Neural progenitor cell (in vitro differentiated cells): ENCODE measurements around the gene TSPAN4. TPM values are rescaled to one million over a fixed set of nuclear protein-coding genes. Genes with fewer than 3 reads are reported as not detected.

Experiments used
- DNase-seq: peaks from one replicate; pipeline ENCODE4 v3.0.0-alpha.2; 2016; ENCODE audit warnings: low spot score
- H2AFZ ChIP-seq: fragments of 200-600 bp; sonication (generic); replicated peaks from 2 replicates; pipeline ENCODE4 v1.6.1; 2016; ENCODE audit warnings: antibody characterized with exemption
- H3F3A ChIP-seq: fragments of 200-600 bp; sonication (generic); 2 replicates; pipeline ENCODE4 v1.6.1; 2016; ENCODE audit warnings: antibody characterized with exemption, low read depth
- H3K27ac ChIP-seq: fragments of 200-600 bp; sonication (generic); 2 replicates; pipeline ENCODE4 v1.5.1; 2016; ENCODE audit warnings: mild to moderate bottlenecking
- H3K27me3 ChIP-seq: fragments of 200-600 bp; sonication (generic); 2 replicates; pipeline ENCODE4 v1.6.1; 2016; ENCODE audit warnings: mild to moderate bottlenecking, moderate library complexity
- H3K36me3 ChIP-seq: fragments of 200-600 bp; sonication (generic); 2 replicates; pipeline ENCODE4 v1.5.1; 2016
- H3K4me1 ChIP-seq: fragments of 200-600 bp; sonication (generic); 2 replicates; pipeline ENCODE4 v1.6.1; 2016; ENCODE audit warnings: mixed run types
- H3K4me2 ChIP-seq: fragments of 200-600 bp; sonication (generic); 2 replicates; pipeline ENCODE4 v1.6.1; 2016
- H3K4me3 ChIP-seq: fragments of 200-600 bp; sonication (generic); 2 replicates; pipeline ENCODE4 v1.5.1; 2016
- H3K79me2 ChIP-seq: fragments of 200-600 bp; sonication (generic); 2 replicates; pipeline ENCODE4 v1.6.1; 2016; ENCODE audit warnings: low read depth
- H3K9ac ChIP-seq: fragments of 200-600 bp; sonication (generic); 2 replicates; pipeline ENCODE4 v1.6.1; 2016
- H3K9me3 ChIP-seq: fragments of 200-600 bp; sonication (generic); 2 replicates; pipeline ENCODE4 v1.5.1; 2016; ENCODE audit warnings: low read depth
- H4K20me1 ChIP-seq: fragments of 200-600 bp; sonication (generic); 2 replicates; pipeline ENCODE4 v1.6.1; 2016; ENCODE audit warnings: low read depth
- H3K27ac Mint-ChIP-seq: 3 replicates; pipeline ENCODE4 v1.8.0; 2021; ENCODE audit warnings: mixed read lengths
- H3K27me3 Mint-ChIP-seq: 2 replicates; pipeline ENCODE4 v1.8.0; 2022; ENCODE audit warnings: low read depth, mild to moderate bottlenecking, inconsistent platforms, moderate library complexity, mixed read lengths; ENCODE audit not compliant: insufficient read depth
- H3K36me3 Mint-ChIP-seq: 3 replicates; pipeline ENCODE4 v1.8.0; 2021; ENCODE audit warnings: mixed read lengths
- H3K4me1 Mint-ChIP-seq: 3 replicates; pipeline ENCODE4 v1.8.0; 2021; ENCODE audit warnings: mixed read lengths
- H3K4me3 Mint-ChIP-seq: 3 replicates; pipeline ENCODE4 v1.8.0; 2021; ENCODE audit warnings: mild to moderate bottlenecking, moderate library complexity, mixed read lengths
- H3K9me3 Mint-ChIP-seq: 3 replicates; pipeline ENCODE4 v1.8.0; 2020; ENCODE audit warnings: mixed read lengths
- EZH2 ChIP-seq: fragments of 200-600 bp; sonication (generic); IDR thresholded peaks from 2 replicates; pipeline ENCODE4 v1.6.1; 2017; ENCODE audit warnings: antibody characterized with exemption, mild to moderate bottlenecking, moderate library complexity
- EZH2phosphoT487 ChIP-seq: fragments of 200-600 bp; sonication (generic); IDR thresholded peaks from 2 replicates; pipeline ENCODE4 v1.6.1; 2017; ENCODE audit warnings: antibody characterized with exemption
- total RNA-seq: library from RNA; depleted of rRNA; stranded (reverse); fragments of >200 nt; gene quantifications from 2 replicates; pipeline ENCODE4 v1.2.3, GENCODE V29; 2015; ENCODE audit warnings: low replicate concordance
- TF ChIP-seq, protein P1 (sequence below): fragments of 200-600 bp; sonication (generic); IDR thresholded peaks from 2 replicates; pipeline ENCODE4 v1.5.1; 2017; ENCODE audit warnings: antibody characterized with exemption, mild to moderate bottlenecking

Gene TSPAN4
- 19.6 and 58.2 TPM in 2 replicates for total RNA-seq

GRCh38 chr11:842370-843002 is at the start of gene TSPAN4, which contains the start of gene POLR2L:
TSPAN4 (plus strand) TSS chr11:842852; CDS start chr11:850305, 7,453 bp downstream.
POLR2L (minus strand) TSS chr11:842529; CDS start chr11:842508, 21 bp downstream.
- H3K4me3 ChIP-seq, result peak within 1 kb of the TSS; percentile 96
- H3K9me3 ChIP-seq, result no peaks in the 10 kb centered on the region
- H3K36me3 ChIP-seq, result no peaks in the 10 kb centered on the region
- peak; percentile 97 for DNase-seq
- peak within 1 kb of the TSS; percentile 90 for H3K4me3 Mint-ChIP-seq
- no peaks in the 10 kb centered on the region for H3K9me3 Mint-ChIP-seq
- H3K4me1 ChIP-seq, result peaks cover 30% of the 10 kb centered on the region
- TF ChIP-seq EZH2phosphoT487 (no peak), EZH2 (no peak)
- TF ChIP-seq, protein P1, sequence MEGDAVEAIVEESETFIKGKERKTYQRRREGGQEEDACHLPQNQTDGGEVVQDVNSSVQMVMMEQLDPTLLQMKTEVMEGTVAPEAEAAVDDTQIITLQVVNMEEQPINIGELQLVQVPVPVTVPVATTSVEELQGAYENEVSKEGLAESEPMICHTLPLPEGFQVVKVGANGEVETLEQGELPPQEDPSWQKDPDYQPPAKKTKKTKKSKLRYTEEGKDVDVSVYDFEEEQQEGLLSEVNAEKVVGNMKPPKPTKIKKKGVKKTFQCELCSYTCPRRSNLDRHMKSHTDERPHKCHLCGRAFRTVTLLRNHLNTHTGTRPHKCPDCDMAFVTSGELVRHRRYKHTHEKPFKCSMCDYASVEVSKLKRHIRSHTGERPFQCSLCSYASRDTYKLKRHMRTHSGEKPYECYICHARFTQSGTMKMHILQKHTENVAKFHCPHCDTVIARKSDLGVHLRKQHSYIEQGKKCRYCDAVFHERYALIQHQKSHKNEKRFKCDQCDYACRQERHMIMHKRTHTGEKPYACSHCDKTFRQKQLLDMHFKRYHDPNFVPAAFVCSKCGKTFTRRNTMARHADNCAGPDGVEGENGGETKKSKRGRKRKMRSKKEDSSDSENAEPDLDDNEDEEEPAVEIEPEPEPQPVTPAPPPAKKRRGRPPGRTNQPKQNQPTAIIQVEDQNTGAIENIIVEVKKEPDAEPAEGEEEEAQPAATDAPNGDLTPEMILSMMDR, result no peak
- peak within 1 kb of the TSS; percentile 100 for H3K9ac ChIP-seq
- peak within 1 kb of the TSS; percentile 97 for H3K4me2 ChIP-seq
- peaks cover 33% of the 10 kb centered on the region for H3K4me1 Mint-ChIP-seq
- H3K36me3 Mint-ChIP-seq, result peaks cover 3% of the 10 kb centered on the region
- H3F3A ChIP-seq, result peaks cover 45% of the 10 kb centered on the region
- H3K27me3 ChIP-seq, result peaks cover 9% of the 10 kb centered on the region
- H2AFZ ChIP-seq, result peak within 1 kb of the TSS; percentile 94
- peaks cover 23% of the 10 kb centered on the region for H3K79me2 ChIP-seq
- H3K27ac ChIP-seq, result peak within 1 kb of the TSS; percentile 99
- peak within 1 kb of the TSS; percentile 79 for H3K27ac Mint-ChIP-seq
- H4K20me1 ChIP-seq, result peaks cover 41% of the 10 kb centered on the region
- H3K27me3 Mint-ChIP-seq, result peaks cover 11% of the 10 kb centered on the region

GRCh38 chr11:792873-793272 is 49.8 kb upstream of the TSPAN4 start:
- H3K4me1 ChIP-seq, result peaks cover 33% of the 10 kb centered on the region
- TF ChIP-seq EZH2, result no peak
- TF ChIP-seq, protein P1, result no peak
- TF ChIP-seq EZH2phosphoT487, result no peak

DNA sequence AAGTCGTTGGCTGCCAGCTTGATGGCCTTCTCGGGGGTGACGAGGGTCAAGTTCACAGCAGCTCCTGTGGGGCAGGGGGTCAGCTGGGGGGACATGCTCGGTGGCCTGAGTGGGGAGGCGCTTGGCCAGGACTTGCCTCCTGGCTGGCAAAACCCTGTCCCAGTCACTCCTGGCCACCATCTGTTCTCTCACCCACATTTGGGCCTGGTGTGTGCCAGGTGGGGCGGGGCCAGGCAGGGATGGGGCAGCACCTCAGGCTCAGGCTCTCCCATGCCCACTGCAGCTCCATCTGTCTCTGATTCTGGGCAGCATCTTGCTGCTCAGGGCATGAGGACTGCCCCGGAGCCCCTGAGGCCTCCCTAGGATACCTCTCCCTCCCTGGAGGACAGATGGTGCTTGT is 49.1 kb upstream of the TSPAN4 start:
- Histone ChIP-seq H3K4me3 (no peak overlapping the region), H3K36me3 (no peaks in the 10 kb centered on the region), H3K27me3 (no peaks in the 10 kb centered on the region), H3K4me2 (no peak overlapping the region), H3K9me3 (no peaks in the 10 kb centered on the region), H3K9ac (no peak overlapping the region), H3K27ac (no peak overlapping the region), H3F3A (peaks cover 26% of the 10 kb centered on the region), H3K4me1 (peaks cover 33% of the 10 kb centered on the region), H2AFZ (no peak overlapping the region), H4K20me1 (peaks cover 43% of the 10 kb centered on the region), H3K79me2 (peaks cover 14% of the 10 kb centered on the region)
- no peak for TF ChIP-seq EZH2phosphoT487
- TF ChIP-seq, protein P1, result no peak
- no peak for TF ChIP-seq EZH2
- Mint-ChIP-seq H3K4me3 (no peak overlapping the region), H3K27me3 (peaks cover 7% of the 10 kb centered on the region), H3K4me1 (peaks cover 20% of the 10 kb centered on the region), H3K36me3 (peaks cover 2% of the 10 kb centered on the region), H3K9me3 (no peaks in the 10 kb centered on the region), H3K27ac (no peak overlapping the region)
- DNase-seq, result no peak

More at GRCh38 chr11:792873-793272, 49.8 kb upstream of the TSPAN4 start:
- Mint-ChIP-seq H3K4me1 (peaks cover 20% of the 10 kb centered on the region), H3K27me3 (peaks cover 7% of the 10 kb centered on the region), H3K36me3 (peaks cover 2% of the 10 kb centered on the region), H3K9me3 (no peaks in the 10 kb centered on the region), H3K4me3 (no peak overlapping the region), H3K27ac (no peak overlapping the region)
- Histone ChIP-seq H3K4me3 (no peak overlapping the region), H3K9me3 (no peaks in the 10 kb centered on the region), H3F3A (peaks cover 26% of the 10 kb centered on the region), H3K27ac (no peak overlapping the region), H2AFZ (no peak overlapping the region), H3K79me2 (peaks cover 14% of the 10 kb centered on the region), H3K36me3 (no peaks in the 10 kb centered on the region), H3K27me3 (no peaks in the 10 kb centered on the region), H3K9ac (no peak overlapping the region), H4K20me1 (peaks cover 41% of the 10 kb centered on the region), H3K4me2 (no peak overlapping the region)
- DNase-seq, result no peak
